Right atrium auricular region (tissue), 2 donors: Measurements from ENCODE around the gene MRGPRX3. TPM values are rescaled to one million over a fixed set of nuclear protein-coding genes. Genes with fewer than 3 reads are reported as not detected.

ENCODE experiments used
- DNase-seq: peaks from one replicate; pipeline ENCODE4 v3.0.0-alpha.2; 2019; ENCODE audit warnings: low spot score
- H3K27ac ChIP-seq, 2 donors: fragments of 200-600 bp; sonication (generic); 1 replicate in 1 of 2; 2 replicates in 1 of 2; pipeline ENCODE4 v1.5.1; 2016 to 2019
- H3K27me3 ChIP-seq, 2 donors: fragments of 200-600 bp; sonication (generic); one replicate each; pipeline versions ENCODE4 v1.5.1 to v1.6.0; 2017 to 2019
- H3K36me3 ChIP-seq: fragments of 200-600 bp; sonication (generic); one replicate; pipeline ENCODE4 v1.5.1; 2016
- H3K4me1 ChIP-seq, 2 donors: fragments of 200-600 bp; sonication (generic); one replicate each; pipeline versions ENCODE4 v1.5.1 to v1.6.0; 2017 to 2019
- H3K4me3 ChIP-seq, 2 donors: fragments of 200-600 bp; sonication (generic); 1 replicate in 1 of 2; 2 replicates in 1 of 2; pipeline ENCODE4 v1.5.1; 2017 to 2019; ENCODE audit warnings: mild to moderate bottlenecking in 1 of 2, moderate library complexity in 1 of 2
- H3K9me3 ChIP-seq, 2 donors: fragments of 200-600 bp; sonication (generic); one replicate each; pipeline ENCODE4 v1.5.1; 2019
- CTCF ChIP-seq, 2 donors: fragments of 200-600 bp; sonication (generic); IDR thresholded peaks; one replicate each; pipeline ENCODE4 v1.5.1; 2019; ENCODE audit warnings: antibody characterized with exemption in 2 of 2
- total RNA-seq, 2 donors: library from RNA; depleted of rRNA; stranded (reverse); fragments of >200 nt; gene quantifications; one replicate each; pipeline ENCODE4 v1.1.0, GENCODE V29; 2016

Gene MRGPRX3
- total RNA-seq, 2 donors from 2014 or later: not detected

- H3K27ac ChIP-seq: no peak overlapping the region
- no peak for TF ChIP-seq CTCF (IDR thresholded peaks at IDR 0.05)
- no peak for DNase-seq
- H3K36me3 ChIP-seq: no peaks in the 10 kb centered on the region
- H3K9me3 ChIP-seq: no peaks in the 10 kb centered on the region
- no peaks in the 10 kb centered on the region for H3K4me1 ChIP-seq
- H3K27me3 ChIP-seq: no peaks in the 10 kb centered on the region
- H3K4me3 ChIP-seq: no peak overlapping the region
Measured at GRCh38 chr11:18144243-18144642, 11.9 kb downstream of the MRGPRX3 start.

GRCh38 chr11:18145025-18145424 is 12.7 kb downstream of the MRGPRX3 start:
- H3K4me1 ChIP-seq: no peaks in the 10 kb centered on the region
- H3K36me3 ChIP-seq: no peaks in the 10 kb centered on the region
- H3K27me3 ChIP-seq: no peaks in the 10 kb centered on the region
- no peak overlapping the region for H3K4me3 ChIP-seq
- H3K27ac ChIP-seq: no peak overlapping the region
- DNase-seq: no peak
- no peak for TF ChIP-seq CTCF (IDR thresholded peaks at IDR 0.05)
- H3K9me3 ChIP-seq: no peaks in the 10 kb centered on the region

GRCh38 chr11:18145837-18146236 is 13.5 kb downstream of the MRGPRX3 start:
- Histone ChIP-seq H3K36me3 (no peaks in the 10 kb centered on the region), H3K4me3 (no peak overlapping the region), H3K4me1 (no peaks in the 10 kb centered on the region), H3K9me3 (no peaks in the 10 kb centered on the region), H3K27ac (no peak overlapping the region), H3K27me3 (no peaks in the 10 kb centered on the region)
- DNase-seq: no peak
- no peak for TF ChIP-seq CTCF (IDR thresholded peaks at IDR 0.05)

- Histone ChIP-seq H3K36me3 (no peaks in the 10 kb centered on the region), H3K9me3 (no peaks in the 10 kb centered on the region), H3K4me1 (no peaks in the 10 kb centered on the region), H3K4me3 (no peak overlapping the region), H3K27me3 (no peaks in the 10 kb centered on the region), H3K27ac (no peak overlapping the region)
- DNase-seq: no peak
- no peak for TF ChIP-seq CTCF (IDR thresholded peaks at IDR 0.05)
Measured at GRCh38 chr11:18151581-18151980, 19.2 kb downstream of the MRGPRX3 start.

- H3K27me3 ChIP-seq: no peaks in the 10 kb centered on the region
- TF ChIP-seq CTCF (IDR thresholded peaks at IDR 0.05): no peak
Measured at GRCh38 chr11:18168372-18168771, 36.0 kb downstream of the MRGPRX3 start.

GRCh38 chr11:18171377-18172000 is 39.1 kb downstream of the MRGPRX3 start:
- no peaks in the 10 kb centered on the region for H3K36me3 ChIP-seq

More at GRCh38 chr11:18168372-18168771, 36.0 kb downstream of the MRGPRX3 start:
- H3K36me3 ChIP-seq: no peaks in the 10 kb centered on the region
- no peaks in the 10 kb centered on the region for H3K4me1 ChIP-seq
- no peak overlapping the region for H3K27ac ChIP-seq
- no peak overlapping the region for H3K4me3 ChIP-seq
- DNase-seq: no peak
- peaks cover 0 to 8% of the 10 kb centered on the region in 2 donors for H3K9me3 ChIP-seq

More at GRCh38 chr11:18171377-18172000, 39.1 kb downstream of the MRGPRX3 start:
- H3K4me1 ChIP-seq: no peaks in the 10 kb centered on the region
- H3K27ac ChIP-seq: no peak overlapping the region
- TF ChIP-seq CTCF (IDR thresholded peaks at IDR 0.05): peak in 1 of 2 donors; percentile 14
- no peak for DNase-seq
- H3K4me3 ChIP-seq: no peak overlapping the region
- peaks cover 0 to 8% of the 10 kb centered on the region in 2 donors for H3K9me3 ChIP-seq
- H3K27me3 ChIP-seq: no peaks in the 10 kb centered on the region
